HG03378 (cell line): ENCODE measurements around the gene YIF1B.
"Not testable (repeated sequence)": the region's sequence is repeated elsewhere in the genome, so short reads cannot be mapped to it uniquely, and the experiment has no call there.

Experiments
- ATAC-seq: cut with Tn5 transposase; IDR thresholded peaks from one replicate; pipeline ENCODE4 v1.9.1; 2021; ENCODE audit warnings: mild to moderate bottlenecking, moderate library complexity; ENCODE audit not compliant: unreplicated experiment

YIF1B gene

GRCh38 chr19:38315657-38316476, at the start of gene YIF1B:
YIF1B (minus strand) TSS chr19:38315947; CDS start chr19:38315917, 30 bp downstream.
- peak; percentile 85 for ATAC-seq

- ATAC-seq: not testable (repeated sequence)
Observed at GRCh38 chr19:38362946-38363688, 47.4 kb upstream of the YIF1B start.

- ATAC-seq: no peak
Observed at GRCh38 chr19:38362076-38362945, 46.6 kb upstream of the YIF1B start.

- ATAC-seq: no peak
Observed at GRCh38 chr19:38361633-38362075, 45.9 kb upstream of the YIF1B start.

- no peak for ATAC-seq
Observed at GRCh38 chr19:38360839-38361631, 45.3 kb upstream of the YIF1B start.

- no peak for ATAC-seq
Observed at GRCh38 chr19:38360351-38360750, 44.6 kb upstream of the YIF1B start.

GRCh38 chr19:38359242-38360021, 43.7 kb upstream of the YIF1B start:
- no peak for ATAC-seq

GRCh38 chr19:38358071-38358470, 42.3 kb upstream of the YIF1B start:
- no peak for ATAC-seq

GRCh38 chr19:38355728-38356725, 40.3 kb upstream of the YIF1B start:
- ATAC-seq: no peak

- ATAC-seq: no peak
Observed at GRCh38 chr19:38352611-38353010, 36.9 kb upstream of the YIF1B start.

- no peak for ATAC-seq
Observed at GRCh38 chr19:38351865-38352395, 36.2 kb upstream of the YIF1B start.

GRCh38 chr19:38350883-38351282, 35.1 kb upstream of the YIF1B start:
- ATAC-seq: no peak

GRCh38 chr19:38346837-38347236, 31.1 kb upstream of the YIF1B start:
- ATAC-seq: no peak

- ATAC-seq: no peak
Observed at GRCh38 chr19:38340927-38341326, 25.2 kb upstream of the YIF1B start.

- not testable (repeated sequence) for ATAC-seq
Observed at GRCh38 chr19:38339011-38339410, 23.3 kb upstream of the YIF1B start.

- ATAC-seq: no peak
Observed at GRCh38 chr19:38337360-38337653, 21.6 kb upstream of the YIF1B start.

- ATAC-seq: peak; percentile 36
Observed at GRCh38 chr19:38336638-38337359, 21.1 kb upstream of the YIF1B start.
